ENCODE measurements around the gene GXYLT1. TPM values are rescaled to one million over a fixed set of nuclear protein-coding genes. Genes with fewer than 3 reads are reported as not detected.

The GXYLT1 gene
- total RNA-seq, 1 donor from 2014 or later: 11.6 TPM

DNA sequence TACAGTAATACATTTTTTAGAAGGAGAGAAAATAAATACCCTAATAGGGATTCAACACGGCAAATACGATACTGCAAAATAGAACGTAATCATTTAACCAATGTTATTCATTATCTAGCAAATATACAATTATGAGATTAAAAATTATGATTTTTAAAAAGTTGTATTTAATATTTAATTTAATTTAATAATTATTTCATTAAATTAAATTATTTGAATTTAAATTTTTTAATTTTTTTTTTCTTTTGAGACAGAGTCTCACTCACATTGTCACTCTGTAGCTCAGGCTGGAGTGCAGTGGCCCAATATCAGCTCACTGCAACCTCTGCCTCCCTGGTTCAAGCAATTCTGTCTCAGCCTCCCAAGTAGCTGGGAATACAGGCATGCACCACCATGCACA is 42.0 kb downstream of the GXYLT1 start:
- Mint-ChIP-seq H3K27ac (ENCODE audit: unreplicated experiment) (no peak overlapping the region), H3K9me3 (ENCODE audit: low read depth) (no peaks in the 10 kb centered on the region), H3K4me3 (ENCODE audit: unreplicated experiment) (no peak overlapping the region), H3K4me1 (ENCODE audit: low read depth) (peaks cover 2% of the 10 kb centered on the region), H3K36me3 (ENCODE audit: low read depth) (peaks cover 2% of the 10 kb centered on the region), H3K27me3 (ENCODE audit: low read depth) (no peaks in the 10 kb centered on the region)
- TF ChIP-seq, protein P1, sequence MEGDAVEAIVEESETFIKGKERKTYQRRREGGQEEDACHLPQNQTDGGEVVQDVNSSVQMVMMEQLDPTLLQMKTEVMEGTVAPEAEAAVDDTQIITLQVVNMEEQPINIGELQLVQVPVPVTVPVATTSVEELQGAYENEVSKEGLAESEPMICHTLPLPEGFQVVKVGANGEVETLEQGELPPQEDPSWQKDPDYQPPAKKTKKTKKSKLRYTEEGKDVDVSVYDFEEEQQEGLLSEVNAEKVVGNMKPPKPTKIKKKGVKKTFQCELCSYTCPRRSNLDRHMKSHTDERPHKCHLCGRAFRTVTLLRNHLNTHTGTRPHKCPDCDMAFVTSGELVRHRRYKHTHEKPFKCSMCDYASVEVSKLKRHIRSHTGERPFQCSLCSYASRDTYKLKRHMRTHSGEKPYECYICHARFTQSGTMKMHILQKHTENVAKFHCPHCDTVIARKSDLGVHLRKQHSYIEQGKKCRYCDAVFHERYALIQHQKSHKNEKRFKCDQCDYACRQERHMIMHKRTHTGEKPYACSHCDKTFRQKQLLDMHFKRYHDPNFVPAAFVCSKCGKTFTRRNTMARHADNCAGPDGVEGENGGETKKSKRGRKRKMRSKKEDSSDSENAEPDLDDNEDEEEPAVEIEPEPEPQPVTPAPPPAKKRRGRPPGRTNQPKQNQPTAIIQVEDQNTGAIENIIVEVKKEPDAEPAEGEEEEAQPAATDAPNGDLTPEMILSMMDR (IDR thresholded peaks at IDR 0.05): no peak
- no peak for DNase-seq (ENCODE audit: low spot score)

DNA sequence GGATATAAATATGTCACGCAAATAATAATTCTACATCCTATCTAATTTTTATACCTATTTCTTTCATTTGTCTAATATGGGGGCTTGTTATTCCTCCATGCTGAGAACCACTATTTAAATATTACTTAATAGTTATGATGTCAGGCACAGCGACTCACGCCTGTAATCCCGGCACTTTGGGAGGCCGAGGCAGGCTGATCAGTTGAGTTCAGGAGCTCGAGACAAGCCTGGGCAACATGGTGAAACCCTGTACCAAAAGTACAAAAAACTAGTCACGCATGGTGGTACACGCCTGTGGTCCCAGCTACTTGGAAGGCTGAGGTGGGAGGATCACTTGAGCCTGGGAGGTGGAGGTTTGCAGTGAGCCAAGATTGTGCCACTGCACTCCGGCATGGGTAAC is 45.2 kb downstream of the GXYLT1 start:
- peaks cover 13% of the 10 kb centered on the region for H3K4me1 Mint-ChIP-seq (ENCODE audit: low read depth)
- no peak overlapping the region for H3K27ac Mint-ChIP-seq (ENCODE audit: unreplicated experiment)
- DNase-seq (ENCODE audit: low spot score): no peak
- H3K36me3 Mint-ChIP-seq (ENCODE audit: low read depth): peaks cover 8% of the 10 kb centered on the region
- TF ChIP-seq, protein P1 (IDR thresholded peaks at IDR 0.05): no peak
- H3K9me3 Mint-ChIP-seq (ENCODE audit: low read depth): no peaks in the 10 kb centered on the region
- H3K4me3 Mint-ChIP-seq (ENCODE audit: unreplicated experiment): no peak overlapping the region
- no peaks in the 10 kb centered on the region for H3K27me3 Mint-ChIP-seq (ENCODE audit: low read depth)

DNA sequence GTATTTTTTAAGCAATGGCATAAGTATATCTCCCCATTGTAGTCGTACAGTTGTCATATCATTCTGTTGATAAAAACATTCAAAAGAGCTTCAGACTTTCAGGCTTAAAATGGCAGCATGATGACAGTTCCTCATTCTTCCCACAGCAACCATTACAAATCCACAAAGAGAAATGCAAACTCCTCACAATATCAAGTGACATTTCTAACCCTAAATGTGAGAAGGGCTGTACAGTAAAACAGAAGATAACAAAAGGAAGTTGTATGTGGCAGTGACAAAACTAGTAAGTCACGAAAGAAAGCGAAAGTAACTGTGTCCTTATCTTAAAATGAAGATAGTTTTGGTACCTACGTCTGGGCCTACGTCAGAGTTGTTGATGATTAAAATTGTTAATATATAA is 46.7 kb downstream of the GXYLT1 start:
- H3K27ac Mint-ChIP-seq (ENCODE audit: unreplicated experiment): no peak overlapping the region
- H3K4me3 Mint-ChIP-seq (ENCODE audit: unreplicated experiment): no peak overlapping the region
- H3K4me1 Mint-ChIP-seq (ENCODE audit: low read depth): peaks cover 13% of the 10 kb centered on the region
- no peaks in the 10 kb centered on the region for H3K27me3 Mint-ChIP-seq (ENCODE audit: low read depth)
- TF ChIP-seq, protein P1 (IDR thresholded peaks at IDR 0.05): no peak
- H3K9me3 Mint-ChIP-seq (ENCODE audit: low read depth): no peaks in the 10 kb centered on the region
- no peak for DNase-seq (ENCODE audit: low spot score)
- H3K36me3 Mint-ChIP-seq (ENCODE audit: low read depth): peaks cover 8% of the 10 kb centered on the region

GRCh38 chr12:42094277-42094676 is 50.4 kb downstream of the GXYLT1 start:
- Mint-ChIP-seq H3K9me3 (ENCODE audit: low read depth) (no peaks in the 10 kb centered on the region), H3K4me1 (ENCODE audit: low read depth) (peaks cover 45% of the 10 kb centered on the region), H3K27me3 (ENCODE audit: low read depth) (no peaks in the 10 kb centered on the region), H3K4me3 (ENCODE audit: unreplicated experiment) (no peak overlapping the region), H3K36me3 (ENCODE audit: low read depth) (peaks cover 10% of the 10 kb centered on the region), H3K27ac (ENCODE audit: unreplicated experiment) (no peak overlapping the region)
- TF ChIP-seq, protein P1 (IDR thresholded peaks at IDR 0.05): no peak
- no peak for DNase-seq (ENCODE audit: low spot score)

DNA sequence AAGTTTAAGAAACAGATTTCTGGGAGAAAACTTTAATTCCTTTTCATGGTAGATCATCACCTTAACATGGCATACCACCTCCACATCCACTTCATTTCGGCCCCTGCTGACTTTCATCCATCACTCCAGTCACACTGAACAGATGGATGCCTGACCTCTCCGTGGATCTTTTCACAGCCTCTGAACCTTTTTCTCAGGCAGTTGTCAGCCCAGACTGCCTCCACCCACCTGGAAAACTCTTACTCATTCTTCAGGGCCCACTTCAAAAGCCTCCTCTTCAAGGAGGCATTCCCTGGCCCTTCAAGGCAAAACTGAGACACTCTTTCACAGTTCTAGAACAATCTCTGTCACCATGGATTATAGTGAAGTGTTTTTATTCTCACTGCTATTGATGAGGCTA is 52.9 kb downstream of the GXYLT1 start:
- H3K9me3 Mint-ChIP-seq (ENCODE audit: low read depth): no peaks in the 10 kb centered on the region
- H3K4me3 Mint-ChIP-seq (ENCODE audit: unreplicated experiment): no peak overlapping the region
- H3K27me3 Mint-ChIP-seq (ENCODE audit: low read depth): no peaks in the 10 kb centered on the region
- no peak for DNase-seq (ENCODE audit: low spot score)
- TF ChIP-seq, protein P1 (IDR thresholded peaks at IDR 0.05): no peak
- peak overlapping the region; percentile 93 for H3K27ac Mint-ChIP-seq (ENCODE audit: unreplicated experiment)
- H3K4me1 Mint-ChIP-seq (ENCODE audit: low read depth): peaks cover 63% of the 10 kb centered on the region
- peaks cover 5% of the 10 kb centered on the region for H3K36me3 Mint-ChIP-seq (ENCODE audit: low read depth)
